Gastroesophageal sphincter (tissue), 4 donors: ENCODE results near the gene PNLIPRP3. TPM values are rescaled to one million over a fixed set of nuclear protein-coding genes. Genes with fewer than 3 reads are reported as not detected.

Source experiments
- ATAC-seq: fragments of 150-250 bp; one replicate; pipeline ENCODE4 v1.9.1; 2016; ENCODE audit warnings: mild to moderate bottlenecking, moderate library complexity
- H3K27ac ChIP-seq, 4 donors: fragments of 200-600 bp; sonication (generic) in 3 of 4; 1 replicate in 3 of 4; 2 replicates in 1 of 4; pipeline ENCODE4 v1.5.1; 2016 to 2019
- H3K27me3 ChIP-seq: fragments of 200-600 bp; sonication (generic); one replicate; pipeline ENCODE4 v1.5.1; 2019
- H3K36me3 ChIP-seq, 2 donors: fragments of 200-600 bp; sonication (generic); one replicate each; pipeline ENCODE4 v1.5.1; 2019; ENCODE audit warnings: control low read depth in 1 of 2
- H3K4me1 ChIP-seq, 3 donors: fragments of 200-600 bp; sonication (generic); 1 replicate in 2 of 3; 2 replicates in 1 of 3; pipeline ENCODE4 v1.5.1; 2016 to 2019; ENCODE audit warnings: control low read depth in 2 of 3
- H3K4me3 ChIP-seq, 2 donors: fragments of 200-600 bp; sonication (generic); one replicate each; pipeline ENCODE4 v1.5.1; 2019; ENCODE audit warnings: mild to moderate bottlenecking in 1 of 2, moderate library complexity in 1 of 2
- H3K9me3 ChIP-seq, 3 donors: fragments of 200-600 bp; sonication (generic); one replicate each; pipeline ENCODE4 v1.5.1; 2017 to 2019; ENCODE audit warnings: control low read depth in 2 of 3
- CTCF ChIP-seq, 4 experiments: fragments of 200-600 bp in 2 of 4; fragments of 450-650 bp in 2 of 4; sonication (generic) in 1 of 4; IDR thresholded peaks; one replicate each; pipeline ENCODE4 v1.5.1; 2017 to 2019; ENCODE audit warnings: antibody characterized with exemption in 4 of 4, mild to moderate bottlenecking in 2 of 4, moderate library complexity in 2 of 4
- EP300 ChIP-seq: sonication (generic); formaldehyde crosslinking; IDR thresholded peaks from one replicate; pipeline ENCODE4 v1.6.1; 2017; ENCODE audit warnings: antibody characterized with exemption, mild to moderate bottlenecking
- POLR2A ChIP-seq, 2 donors: fragments of 450-650 bp; IDR thresholded peaks; one replicate each; pipeline ENCODE4 v1.6.1; 2017; ENCODE audit warnings: antibody characterized with exemption in 2 of 2, mild to moderate bottlenecking in 2 of 2, moderate library complexity in 1 of 2
- POLR2AphosphoS5 ChIP-seq: sonication (generic); formaldehyde crosslinking; IDR thresholded peaks from one replicate; pipeline ENCODE4 v1.6.1; 2017; ENCODE audit warnings: antibody characterized with exemption
- WGBS, 2 donors: methylation state at CpG; one replicate each; pipeline ENCODE4 v1.1.5; 2018; ENCODE audit warnings: low coverage in 1 of 2; 5-methylcytosine and 5-hydroxymethylcytosine counted together
- total RNA-seq, 4 donors: library from RNA; depleted of rRNA; stranded (reverse); fragments of >200 nt; gene quantifications; one replicate each; pipeline ENCODE4 v1.1.0, GENCODE V29; 2016

PNLIPRP3 gene
- total RNA-seq, 4 donors from 2014 or later, result 0.30 TPM; not detected in 3

DNA sequence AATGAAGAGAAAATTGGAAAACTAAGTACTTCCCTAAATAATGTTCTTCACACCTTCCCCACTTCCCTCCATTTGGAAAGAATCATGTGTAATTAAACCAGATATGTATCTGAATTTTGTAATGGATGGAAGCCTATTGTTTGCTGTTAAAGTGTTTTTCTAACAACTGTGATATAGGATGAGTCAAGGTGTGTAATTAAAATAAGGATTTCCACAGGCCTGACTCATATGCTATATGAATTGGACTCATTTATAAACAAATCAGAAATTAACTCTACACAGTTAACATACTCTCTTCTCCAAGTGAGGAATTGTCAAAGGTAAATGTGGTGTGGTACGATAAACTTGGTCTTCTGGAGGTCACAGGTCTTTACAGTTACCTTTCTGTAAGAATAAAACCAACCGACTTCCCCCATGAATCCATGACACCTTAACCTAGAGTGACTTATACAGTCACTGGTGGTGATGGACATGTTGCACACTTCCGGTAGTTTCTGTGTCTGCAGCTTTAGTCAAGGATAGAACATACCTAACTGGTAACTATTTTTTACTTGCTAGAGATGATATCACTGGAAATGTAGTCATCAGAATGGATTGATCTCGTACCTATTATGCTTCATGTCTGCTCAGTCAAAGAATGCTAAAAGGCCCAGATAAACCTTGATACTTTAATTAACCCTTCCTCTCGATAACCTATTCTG, 12.8 kb downstream of the PNLIPRP3 start:
- H3K4me3 ChIP-seq, result no peak overlapping the region
- H3K27ac ChIP-seq, result no peak overlapping the region
- H3K27me3 ChIP-seq, result no peaks in the 10 kb centered on the region
- no peaks in the 10 kb centered on the region for H3K36me3 ChIP-seq
- 85 to 90% methylated on average over 5 of the region's 5 CpGs for WGBS, 2 donors
- TF ChIP-seq CTCF (IDR thresholded peaks at IDR 0.05) (no peak), EP300 (no peak), POLR2A (IDR thresholded peaks at IDR 0.05) (no peak), POLR2AphosphoS5 (no peak)
- no peaks in the 10 kb centered on the region for H3K9me3 ChIP-seq
- no peaks in the 10 kb centered on the region for H3K4me1 ChIP-seq
- no peak for ATAC-seq

DNA sequence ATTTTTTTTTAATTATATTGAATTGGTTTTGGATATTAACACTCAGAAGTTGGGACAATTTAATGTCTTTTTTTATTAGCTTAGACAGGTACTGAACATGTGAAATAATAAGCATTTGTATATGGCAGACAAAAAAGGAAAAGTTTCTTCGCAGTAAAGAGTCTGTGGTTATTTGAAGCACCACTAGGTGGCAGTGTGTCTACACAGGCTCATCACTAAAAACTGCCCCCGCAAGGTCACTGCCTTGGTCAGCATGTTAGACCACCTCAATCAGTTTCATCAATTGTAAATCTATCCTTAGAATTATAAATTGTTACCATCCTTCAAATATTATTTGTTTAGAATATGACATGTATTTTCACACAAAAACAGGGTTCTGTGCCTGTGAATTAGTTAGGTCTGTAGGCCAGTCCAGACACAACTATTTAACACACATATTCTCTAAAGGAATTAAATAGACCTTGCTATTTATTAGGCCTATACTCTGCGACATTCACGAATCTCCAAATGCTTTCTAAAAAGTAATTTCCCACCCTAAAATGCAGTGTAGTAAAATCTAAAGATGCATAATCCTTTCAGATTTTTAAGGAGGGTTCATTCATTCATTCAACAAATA, 17.0 kb downstream of the PNLIPRP3 start:
- Histone ChIP-seq H3K9me3 (no peaks in the 10 kb centered on the region), H3K36me3 (no peaks in the 10 kb centered on the region), H3K27me3 (no peaks in the 10 kb centered on the region), H3K4me1 (no peaks in the 10 kb centered on the region), H3K27ac (no peak overlapping the region), H3K4me3 (no peak overlapping the region)
- peak; percentile 16 to 67 (median 38) for TF ChIP-seq CTCF (IDR thresholded peaks at IDR 0.05)
- TF ChIP-seq EP300, result no peak
- WGBS, 2 donors, result 57 to 60% methylated on average over 4 of the region's 4 CpGs
- ATAC-seq, result no peak

GRCh38 chr10:116450861-116451260, 23.2 kb downstream of the PNLIPRP3 start:
- Histone ChIP-seq H3K4me1 (no peaks in the 10 kb centered on the region), H3K27me3 (no peaks in the 10 kb centered on the region), H3K9me3 (peaks cover 0 to 16% (median 0%) of the 10 kb centered on the region in 3 donors), H3K27ac (no peak overlapping the region), H3K4me3 (no peak overlapping the region), H3K36me3 (no peaks in the 10 kb centered on the region)
- no peak for ATAC-seq
- 79 to 86% methylated on average over 2 of the region's 2 CpGs for WGBS, 2 donors
- TF ChIP-seq POLR2AphosphoS5 (no peak), CTCF (IDR thresholded peaks at IDR 0.05) (no peak), POLR2A (IDR thresholded peaks at IDR 0.05) (no peak), EP300 (no peak)

- no peak for TF ChIP-seq EP300
- TF ChIP-seq POLR2AphosphoS5, result no peak
- TF ChIP-seq CTCF (IDR thresholded peaks at IDR 0.05), result no peak
- no peak for TF ChIP-seq POLR2A (IDR thresholded peaks at IDR 0.05)
- 0% methylated on average over 1 of the region's 1 CpG for WGBS, 2 donors
- H3K4me3 ChIP-seq, result no peak overlapping the region
- no peaks in the 10 kb centered on the region for H3K4me1 ChIP-seq
- peaks cover 0 to 16% (median 0%) of the 10 kb centered on the region in 3 donors for H3K9me3 ChIP-seq
- no peaks in the 10 kb centered on the region for H3K36me3 ChIP-seq
- ATAC-seq, result no peak
- no peak overlapping the region for H3K27ac ChIP-seq
- no peaks in the 10 kb centered on the region for H3K27me3 ChIP-seq
Measured at GRCh38 chr10:116451711-116452337, 24.2 kb downstream of the PNLIPRP3 start.

GRCh38 chr10:116452338-116452720, 24.7 kb downstream of the PNLIPRP3 start:
- H3K36me3 ChIP-seq, result no peaks in the 10 kb centered on the region
- no peaks in the 10 kb centered on the region for H3K27me3 ChIP-seq
- no peak overlapping the region for H3K4me3 ChIP-seq
- H3K9me3 ChIP-seq, result peaks cover 0 to 16% (median 0%) of the 10 kb centered on the region in 3 donors
- no peak overlapping the region for H3K27ac ChIP-seq
- no peaks in the 10 kb centered on the region for H3K4me1 ChIP-seq
- ATAC-seq, result no peak
- TF ChIP-seq EP300, result no peak
- no peak for TF ChIP-seq POLR2A (IDR thresholded peaks at IDR 0.05)
- TF ChIP-seq POLR2AphosphoS5, result no peak
